OCI-LY7 (cell line): ENCODE data around the gene IFT81. TPM values are rescaled to one million over a fixed set of nuclear protein-coding genes. Genes with fewer than 3 reads are reported as not detected.

Source experiments
- BruUV-seq: library from RNA; stranded (reverse); fragments of 400-500 nt; replicated peaks from 2 replicates; lab custom pipeline; 2021; lab: Mats Ljungman, UMichigan
- CTCF ChIA-PET: fragments of 300-600 bp; sonication (Branson Sonifier 250); formaldehyde crosslinking; loops from one replicate; lab custom pipeline; 2022; ENCODE audit warnings: antibody characterized with exemption; ENCODE audit not compliant: unreplicated experiment; lab: Charles Lee
- POLR2A ChIA-PET: fragments of 300-600 bp; sonication (Branson Sonifier 250); formaldehyde crosslinking; loops from one replicate; lab custom pipeline; 2022; ENCODE audit warnings: antibody characterized with exemption; lab: Charles Lee
- DNase-seq: peaks from one replicate; pipeline ENCODE4 v3.0.0-alpha.2; 2015; ENCODE audit warnings: low spot score
- H2AFZ ChIP-seq: fragments of 200-600 bp; sonication (generic), shearing (Covaris generic); 2 replicates; pipeline ENCODE4 v1.6.1; 2014; ENCODE audit warnings: mild to moderate bottlenecking, antibody characterized with exemption, low read length, moderate library complexity
- H3K27ac ChIP-seq: fragments of 200-600 bp; sonication (generic); 2 replicates; pipeline ENCODE4 v1.5.1; 2014; ENCODE audit warnings: mixed run types, low read depth, mild to moderate bottlenecking, moderate library complexity, low read length, inconsistent platforms; ENCODE audit not compliant: poor library complexity, severe bottlenecking
- H3K36me3 ChIP-seq: fragments of 200-600 bp; sonication (generic); 2 replicates; pipeline ENCODE4 v1.6.1; 2014; ENCODE audit warnings: mild to moderate bottlenecking, antibody characterized with exemption, low read length, moderate library complexity, mixed read lengths; ENCODE audit not compliant: insufficient read depth
- H3K4me1 ChIP-seq: fragments of 200-600 bp; sonication (generic); 2 replicates; pipeline ENCODE4 v1.5.1; 2014; ENCODE audit warnings: mild to moderate bottlenecking, low read length; ENCODE audit not compliant: insufficient read depth, poor library complexity, severe bottlenecking
- H3K4me2 ChIP-seq: fragments of 200-600 bp; sonication (generic); 2 replicates; pipeline ENCODE4 v1.6.1; 2014; ENCODE audit warnings: mild to moderate bottlenecking, low read length
- H3K4me3 ChIP-seq: fragments of 200-600 bp; sonication (generic); 2 replicates; pipeline ENCODE4 v1.5.1; 2014; ENCODE audit warnings: mild to moderate bottlenecking, low read depth, low read length; ENCODE audit not compliant: poor library complexity, severe bottlenecking
- H3K79me2 ChIP-seq: fragments of 200-600 bp; sonication (generic); 2 replicates; pipeline ENCODE4 v1.6.1; 2016; ENCODE audit warnings: low read depth, mild to moderate bottlenecking, low read length, moderate library complexity, mixed read lengths; ENCODE audit not compliant: insufficient read depth
- H3K9me2 ChIP-seq: fragments of 200-600 bp; sonication (generic); 2 replicates; pipeline ENCODE4 v1.6.1; 2016; ENCODE audit warnings: mild to moderate bottlenecking, low read length, mixed read lengths; ENCODE audit not compliant: insufficient read depth
- H3K9me3 ChIP-seq: fragments of 200-600 bp; sonication (generic); 2 replicates; pipeline ENCODE4 v1.6.1; 2014; ENCODE audit warnings: mild to moderate bottlenecking, mixed run types, low read length, mixed read lengths
- H4K20me1 ChIP-seq: fragments of 200-600 bp; sonication (generic); 2 replicates; pipeline ENCODE4 v1.6.1; 2014; ENCODE audit warnings: mild to moderate bottlenecking, antibody characterized with exemption, low read length, moderate library complexity, mixed read lengths; ENCODE audit not compliant: insufficient read depth
- CTCF ChIP-seq: fragments of 200-600 bp; sonication (generic); conservative IDR thresholded peaks from 2 replicates; pipeline ENCODE4 v1.5.1; 2014; ENCODE audit warnings: mild to moderate bottlenecking, antibody characterized with exemption, low read length, moderate library complexity, mixed read lengths
- EZH2phosphoT487 ChIP-seq: fragments of 200-600 bp; sonication (generic); IDR thresholded peaks from 2 replicates; pipeline ENCODE4 v1.6.1; 2018; ENCODE audit warnings: low read depth, borderline replicate concordance, mild to moderate bottlenecking, mixed run types, antibody characterized with exemption, low read length, moderate library complexity, mixed read lengths
- intact Hi-C: fragments of 100-400 bp; cut with micrococcal nuclease; formaldehyde crosslinking; loops from one replicate; pipeline ENCODE4 v1.10.0; 2022; ENCODE audit not compliant: unreplicated experiment
- total RNA-seq, 2 experiments: library from RNA; depleted of rRNA in 1 of 2; stranded (reverse); fragments of >200 nt in 1 of 2; shearing (Covaris generic) in 1 of 2; gene quantifications; 2 replicates each; pipeline ENCODE4 v1.2.3, GENCODE V29; 2014 to 2022

IFT81 gene
- total RNA-seq, 2 experiments from 2014 or later = 5.6 to 9.8 TPM

DNA sequence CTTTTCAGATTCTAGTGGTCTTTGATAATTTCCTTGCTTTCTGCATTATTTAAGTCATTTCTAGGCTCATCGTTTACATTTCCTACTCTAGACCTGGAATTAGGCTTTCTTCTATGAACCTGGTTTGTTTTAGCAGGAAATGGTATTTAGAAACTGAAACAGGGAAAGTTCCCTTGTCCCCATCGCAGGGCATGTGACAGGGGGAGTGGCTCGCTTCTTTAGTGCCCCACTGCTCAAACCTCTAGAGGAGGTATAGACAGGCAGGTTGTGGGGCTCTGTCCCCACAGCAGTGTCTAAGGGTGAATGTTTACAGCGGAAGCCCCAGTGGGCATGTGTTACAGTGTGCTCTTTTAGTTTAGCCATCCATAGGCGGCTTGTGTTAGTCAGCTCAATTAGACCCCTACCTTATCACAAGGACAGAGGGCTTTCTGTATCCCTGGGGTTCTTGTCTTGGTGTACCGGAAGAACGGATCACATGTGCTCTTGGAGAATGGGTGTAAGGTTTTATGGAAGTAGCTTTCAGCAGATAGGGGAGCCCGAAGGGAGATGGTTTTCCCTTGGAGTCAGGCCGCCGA lies 25.0 kb downstream of the IFT81 start:
- Histone ChIP-seq H3K4me3 (no peak overlapping the region), H3K9me3 (no peaks in the 10 kb centered on the region), H3K9me2 (no peaks in the 10 kb centered on the region), H2AFZ (no peak overlapping the region), H3K4me1 (peaks cover 6% of the 10 kb centered on the region), H3K27ac (no peak overlapping the region), H4K20me1 (no peaks in the 10 kb centered on the region), H3K79me2 (no peaks in the 10 kb centered on the region), H3K4me2 (no peak overlapping the region), H3K36me3 (peaks cover 5% of the 10 kb centered on the region; the same call in 1 of the 2 replicates)
- CTCF ChIA-PET = no interaction called here
- TF ChIP-seq CTCF = no peak
- no peak for TF ChIP-seq EZH2phosphoT487
- BruUV-seq = no TSS peak
- no peak for DNase-seq
- intact Hi-C loops = no loop called here
- POLR2A ChIA-PET = no interaction called here

DNA sequence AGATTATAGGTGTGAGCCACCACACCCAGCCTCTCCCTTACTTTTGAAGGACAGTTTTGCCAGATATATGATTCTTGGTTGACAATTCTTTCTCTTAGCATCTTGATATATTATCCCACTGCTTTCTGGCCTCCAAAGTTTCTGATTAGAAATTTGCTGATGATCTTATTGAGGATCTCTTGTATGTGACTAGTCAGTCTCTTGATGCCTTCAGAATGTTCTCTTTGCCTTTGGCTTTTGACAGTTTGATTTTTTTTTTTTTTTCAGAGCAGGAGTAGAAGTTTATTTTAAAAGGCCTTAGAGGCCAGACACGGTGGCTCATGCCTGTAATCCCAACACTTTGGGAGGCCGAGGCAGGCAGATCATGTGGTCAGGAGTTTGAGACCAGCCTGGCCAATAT lies 32.6 kb downstream of the IFT81 start:
- no TSS peak for BruUV-seq

More for the DNA sequence above, 32.6 kb downstream of the IFT81 start:
- Histone ChIP-seq H3K9me2 (no peaks in the 10 kb centered on the region), H3K36me3 (peaks cover 11% of the 10 kb centered on the region; the same call in 1 of the 2 replicates), H3K4me3 (no peak overlapping the region), H3K9me3 (peaks cover 14% of the 10 kb centered on the region; the same call in 1 of the 2 replicates), H3K79me2 (no peaks in the 10 kb centered on the region), H3K27ac (no peak overlapping the region), H4K20me1 (no peaks in the 10 kb centered on the region), H3K4me2 (no peak overlapping the region), H2AFZ (no peak overlapping the region), H3K4me1 (no peaks in the 10 kb centered on the region)
- intact Hi-C loops = no loop called here
- ChIA-PET CTCF (no interaction called here), POLR2A (interaction anchor here (1.1 to 1.4 kb wide), 3 partner anchors 9 to 57 kb away, joined by 3 to 9 read pairs (median 3); no protein-coding TSS in a partner anchor)
- TF ChIP-seq EZH2phosphoT487 = no peak
- TF ChIP-seq CTCF = no peak
- no peak for DNase-seq
